KMS-11 (cell line): ENCODE data around the gene FOXD4.
"Not testable (repeated sequence)": the region's sequence is repeated elsewhere in the genome, so short reads cannot be mapped to it uniquely, and the experiment has no call there.

ENCODE experiments used
- H2AFZ ChIP-seq: fragments of 200-600 bp; sonication (generic); 2 replicates; pipeline ENCODE4 v1.6.1; 2016; ENCODE audit warnings: antibody characterized with exemption, mixed run types, low read depth
- H3K27ac ChIP-seq: fragments of 200-600 bp; sonication (generic); 2 replicates; pipeline ENCODE4 v1.6.1; 2016; ENCODE audit warnings: mild to moderate bottlenecking, mixed run types
- H3K27me3 ChIP-seq: fragments of 200-600 bp; sonication (generic); 2 replicates; pipeline ENCODE4 v1.6.1; 2017; ENCODE audit warnings: mild to moderate bottlenecking, low read depth, mixed run types, moderate library complexity; ENCODE audit not compliant: insufficient read depth
- H3K36me3 ChIP-seq: fragments of 200-600 bp; sonication (generic); 2 replicates; pipeline ENCODE4 v1.6.1; 2017; ENCODE audit warnings: mild to moderate bottlenecking, mixed run types; ENCODE audit not compliant: insufficient read depth
- H3K4me1 ChIP-seq: fragments of 200-600 bp; sonication (generic); 2 replicates; pipeline ENCODE4 v1.6.1; 2016; ENCODE audit warnings: mild to moderate bottlenecking, low read depth, mixed run types; ENCODE audit not compliant: poor library complexity, severe bottlenecking
- H3K4me2 ChIP-seq: fragments of 200-600 bp; sonication (generic); 2 replicates; pipeline ENCODE4 v1.7.0; 2016; ENCODE audit warnings: mild to moderate bottlenecking, mixed run types
- H3K4me3 ChIP-seq: fragments of 200-600 bp; sonication (generic); IDR thresholded peaks from 2 replicates; pipeline ENCODE4 v1.6.1; 2017; ENCODE audit warnings: low read depth, low read length, mixed read lengths; ENCODE audit not compliant: insufficient read depth
- H3K79me2 ChIP-seq: fragments of 200-600 bp; sonication (generic); 2 replicates; pipeline ENCODE4 v1.6.1; 2016; ENCODE audit warnings: low read depth, mixed run types; ENCODE audit not compliant: insufficient read depth
- H3K9ac ChIP-seq: fragments of 200-600 bp; sonication (generic); 2 replicates; pipeline ENCODE4 v1.6.1; 2016; ENCODE audit warnings: mild to moderate bottlenecking, mixed run types
- H4K20me1 ChIP-seq: fragments of 200-600 bp; sonication (generic); 2 replicates; pipeline ENCODE4 v1.6.1; 2016; ENCODE audit warnings: mild to moderate bottlenecking, mixed run types; ENCODE audit not compliant: insufficient read depth

FOXD4 gene

DNA sequence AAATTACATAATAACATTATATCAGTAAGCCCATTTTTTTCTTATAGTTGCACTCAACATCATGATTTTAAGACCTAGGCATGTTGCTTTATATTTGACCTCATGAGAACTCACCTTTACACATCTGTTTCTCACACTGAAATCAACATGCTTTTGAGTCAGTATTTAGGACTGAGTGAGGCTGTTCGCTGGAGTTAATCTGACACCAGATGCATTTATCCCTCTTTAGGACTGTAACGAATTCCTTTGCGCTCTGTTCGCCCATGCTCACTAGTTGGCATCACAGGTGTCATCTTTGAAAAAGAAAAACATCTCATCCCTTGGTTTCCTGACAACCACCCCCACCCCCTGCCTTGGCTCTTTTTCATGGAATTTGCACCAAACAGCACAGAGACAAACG, 24.3 kb downstream of the FOXD4 start:
- H3K4me2 ChIP-seq, H3K27ac ChIP-seq, H3K4me1 ChIP-seq, H3K9ac ChIP-seq, H4K20me1 ChIP-seq, H3K4me3 ChIP-seq, H3K27me3 ChIP-seq, H3K79me2 ChIP-seq, H3K36me3 ChIP-seq, H2AFZ ChIP-seq: not testable (repeated sequence)

GRCh38 chr9:90851-91250, 27.4 kb downstream of the FOXD4 start:
- H3K4me3 ChIP-seq, H3K36me3 ChIP-seq, H3K27me3 ChIP-seq, H2AFZ ChIP-seq, H3K9ac ChIP-seq, H3K27ac ChIP-seq, H3K4me2 ChIP-seq, H4K20me1 ChIP-seq, H3K79me2 ChIP-seq, H3K4me1 ChIP-seq: not testable (repeated sequence)

DNA sequence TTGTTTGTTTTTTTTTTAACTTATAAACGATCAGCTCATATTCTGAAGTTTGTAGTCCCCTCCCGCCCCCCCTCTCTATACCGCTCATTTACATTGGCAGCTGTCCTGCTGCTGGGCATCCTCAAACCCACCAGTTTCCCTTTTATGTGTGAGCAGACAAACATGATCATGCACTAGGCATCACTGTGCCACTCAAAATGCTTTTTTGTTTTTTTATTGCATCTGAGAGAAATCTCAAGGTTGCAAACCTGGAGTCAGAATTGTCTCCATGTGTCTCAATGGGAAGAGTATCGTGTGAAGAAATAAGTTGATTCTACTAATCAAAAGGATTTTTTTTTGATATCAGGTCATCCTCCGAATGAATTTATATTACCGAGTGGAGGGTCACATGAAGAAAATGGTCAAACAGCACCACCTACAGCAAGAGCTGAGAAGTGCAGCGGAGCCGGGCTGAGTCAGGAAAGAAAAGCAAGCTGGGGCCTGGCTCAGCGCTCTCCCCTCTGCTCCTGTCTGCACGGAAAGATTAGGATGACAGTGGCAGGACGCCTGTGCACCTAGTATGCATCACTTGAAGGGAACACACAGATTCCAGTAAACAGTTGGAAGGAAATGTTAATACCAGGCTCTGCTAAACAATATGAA, 29.7 kb downstream of the FOXD4 start:
- not testable (repeated sequence) for H3K27ac ChIP-seq, H3K9ac ChIP-seq, H4K20me1 ChIP-seq, H3K4me1 ChIP-seq, H3K36me3 ChIP-seq, H3K4me2 ChIP-seq, H3K79me2 ChIP-seq, H2AFZ ChIP-seq, H3K27me3 ChIP-seq, H3K4me3 ChIP-seq

GRCh38 chr9:87860-88259, 30.4 kb downstream of the FOXD4 start:
- H3K36me3 ChIP-seq, H3K9ac ChIP-seq, H2AFZ ChIP-seq, H3K27ac ChIP-seq, H3K4me1 ChIP-seq, H3K4me2 ChIP-seq, H3K79me2 ChIP-seq, H3K27me3 ChIP-seq, H4K20me1 ChIP-seq, H3K4me3 ChIP-seq: not testable (repeated sequence)

- H3K9ac ChIP-seq, H3K4me3 ChIP-seq, H4K20me1 ChIP-seq, H3K27ac ChIP-seq, H2AFZ ChIP-seq, H3K4me2 ChIP-seq, H3K27me3 ChIP-seq, H3K4me1 ChIP-seq, H3K79me2 ChIP-seq, H3K36me3 ChIP-seq: not testable (repeated sequence)
Measured at GRCh38 chr9:87105-87504, 31.1 kb downstream of the FOXD4 start.

DNA sequence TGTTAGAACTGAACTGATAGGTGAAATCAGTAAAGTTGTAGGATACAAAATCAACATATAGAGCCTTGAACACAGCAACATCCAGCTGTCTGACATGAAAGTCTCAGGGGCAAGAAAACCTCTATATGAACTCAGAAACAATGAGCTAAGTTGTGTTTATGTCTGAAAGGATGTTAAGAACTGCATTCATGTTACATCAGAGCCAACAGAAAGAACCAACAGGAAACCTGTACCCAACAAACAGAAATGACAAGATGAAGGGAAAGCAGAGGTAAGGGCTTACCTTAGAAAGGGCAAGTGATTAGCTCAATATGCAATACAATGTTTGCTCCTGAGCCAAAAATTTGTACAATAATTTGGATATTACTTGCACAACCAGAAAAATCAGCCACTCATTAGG, 31.5 kb downstream of the FOXD4 start:
- H3K27ac ChIP-seq, H4K20me1 ChIP-seq, H3K4me1 ChIP-seq, H3K79me2 ChIP-seq, H3K9ac ChIP-seq, H3K4me3 ChIP-seq, H3K36me3 ChIP-seq, H3K27me3 ChIP-seq, H3K4me2 ChIP-seq, H2AFZ ChIP-seq: not testable (repeated sequence)

DNA sequence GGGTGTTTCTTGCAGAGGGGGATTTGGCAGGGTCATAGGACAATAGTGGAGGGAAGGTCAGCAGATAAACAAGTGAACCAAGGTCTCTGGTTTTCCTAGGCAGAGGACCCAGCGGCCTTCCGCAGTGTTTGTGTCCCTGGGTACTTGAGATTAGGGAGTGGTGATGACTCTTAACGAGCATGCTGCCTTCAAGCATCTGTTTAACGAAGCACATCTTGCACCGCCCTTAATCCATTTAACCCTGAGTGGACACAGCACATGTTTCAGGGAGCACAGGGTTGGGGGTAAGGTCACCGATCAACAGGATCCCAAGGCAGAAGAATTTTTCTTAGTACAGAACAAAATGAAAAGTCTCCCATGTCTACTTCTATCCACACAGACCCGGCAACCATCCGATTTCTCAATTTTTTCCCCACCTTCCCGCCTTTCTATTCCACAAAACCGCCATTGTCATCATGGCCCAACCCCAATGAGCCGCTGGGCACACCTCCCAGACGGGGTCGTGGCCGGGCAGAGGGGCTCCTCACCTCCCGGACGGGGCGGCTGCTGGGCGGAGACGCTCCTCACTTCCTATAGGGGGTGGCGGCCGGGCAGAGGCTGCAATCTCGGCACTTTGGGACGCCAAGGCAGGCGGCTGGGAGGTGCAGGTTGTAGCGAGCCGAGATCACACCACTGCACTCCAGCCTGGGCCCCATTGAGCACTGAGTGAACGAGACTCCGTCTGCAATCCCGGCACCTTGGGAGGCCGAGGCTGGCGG, 35.1 kb downstream of the FOXD4 start:
- not testable (repeated sequence) for H3K27me3 ChIP-seq, H3K9ac ChIP-seq, H3K4me2 ChIP-seq, H2AFZ ChIP-seq, H3K79me2 ChIP-seq, H4K20me1 ChIP-seq, H3K4me1 ChIP-seq, H3K36me3 ChIP-seq, H3K4me3 ChIP-seq, H3K27ac ChIP-seq

- not testable (repeated sequence) for H3K79me2 ChIP-seq, H3K4me3 ChIP-seq, H3K27ac ChIP-seq, H4K20me1 ChIP-seq, H3K36me3 ChIP-seq, H3K9ac ChIP-seq, H3K27me3 ChIP-seq, H3K4me2 ChIP-seq, H2AFZ ChIP-seq, H3K4me1 ChIP-seq
Measured at GRCh38 chr9:78333-78732, 39.9 kb downstream of the FOXD4 start.

GRCh38 chr9:76389-76788, 41.8 kb downstream of the FOXD4 start:
- not testable (repeated sequence) for H3K4me1 ChIP-seq, H3K27me3 ChIP-seq, H4K20me1 ChIP-seq, H3K27ac ChIP-seq, H2AFZ ChIP-seq, H3K4me3 ChIP-seq, H3K36me3 ChIP-seq, H3K79me2 ChIP-seq, H3K9ac ChIP-seq, H3K4me2 ChIP-seq

DNA sequence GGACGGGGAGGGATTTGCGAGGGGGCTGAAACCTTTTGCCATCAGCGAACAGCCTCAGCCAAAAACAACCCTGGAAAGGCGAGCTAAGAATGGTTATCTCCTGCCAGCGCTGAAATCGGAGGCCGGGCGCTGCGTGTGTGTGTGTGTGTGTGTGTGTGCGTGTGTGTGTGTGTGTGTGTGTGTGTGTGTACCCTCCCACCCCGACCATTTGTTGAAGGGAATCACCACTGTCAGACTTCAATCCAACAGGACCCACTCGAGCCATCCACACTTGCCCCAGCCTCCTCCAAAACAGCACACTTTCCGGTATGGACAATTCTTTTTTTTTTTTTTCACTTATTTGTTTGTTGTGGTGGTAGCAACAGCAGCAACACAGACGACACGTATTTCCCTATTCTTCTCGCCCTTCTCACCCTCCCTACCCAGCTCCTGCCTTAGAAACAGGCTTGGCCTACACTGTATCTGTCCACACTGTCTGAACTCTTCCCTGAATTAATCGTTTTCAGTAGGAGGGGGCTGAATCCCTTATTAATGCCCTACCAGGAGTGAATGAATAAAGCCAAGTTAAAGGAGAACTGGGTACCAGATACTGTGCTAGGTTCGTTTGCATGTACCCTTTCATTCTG, 44.2 kb downstream of the FOXD4 start:
- not testable (repeated sequence) for H4K20me1 ChIP-seq, H2AFZ ChIP-seq, H3K4me2 ChIP-seq, H3K27me3 ChIP-seq, H3K36me3 ChIP-seq, H3K79me2 ChIP-seq, H3K4me1 ChIP-seq, H3K4me3 ChIP-seq, H3K9ac ChIP-seq, H3K27ac ChIP-seq
